HG03196 (cell line): ENCODE measurements around the gene C1orf159.

Experiments
- ATAC-seq: cut with Tn5 transposase; IDR thresholded peaks from one replicate; pipeline ENCODE4 v1.9.1; 2021; ENCODE audit not compliant: unreplicated experiment

The C1orf159 gene

GRCh38 chr1:1054971-1055370 lies 60.9 kb downstream of the C1orf159 start:
- ATAC-seq: no peak

GRCh38 chr1:1054099-1054700 lies 61.7 kb downstream of the C1orf159 start:
- no peak for ATAC-seq

- ATAC-seq: no peak
Measured at GRCh38 chr1:1053682-1054081, 62.2 kb downstream of the C1orf159 start.

GRCh38 chr1:1053022-1053421 lies 62.9 kb downstream of the C1orf159 start:
- ATAC-seq: no peak

DNA sequence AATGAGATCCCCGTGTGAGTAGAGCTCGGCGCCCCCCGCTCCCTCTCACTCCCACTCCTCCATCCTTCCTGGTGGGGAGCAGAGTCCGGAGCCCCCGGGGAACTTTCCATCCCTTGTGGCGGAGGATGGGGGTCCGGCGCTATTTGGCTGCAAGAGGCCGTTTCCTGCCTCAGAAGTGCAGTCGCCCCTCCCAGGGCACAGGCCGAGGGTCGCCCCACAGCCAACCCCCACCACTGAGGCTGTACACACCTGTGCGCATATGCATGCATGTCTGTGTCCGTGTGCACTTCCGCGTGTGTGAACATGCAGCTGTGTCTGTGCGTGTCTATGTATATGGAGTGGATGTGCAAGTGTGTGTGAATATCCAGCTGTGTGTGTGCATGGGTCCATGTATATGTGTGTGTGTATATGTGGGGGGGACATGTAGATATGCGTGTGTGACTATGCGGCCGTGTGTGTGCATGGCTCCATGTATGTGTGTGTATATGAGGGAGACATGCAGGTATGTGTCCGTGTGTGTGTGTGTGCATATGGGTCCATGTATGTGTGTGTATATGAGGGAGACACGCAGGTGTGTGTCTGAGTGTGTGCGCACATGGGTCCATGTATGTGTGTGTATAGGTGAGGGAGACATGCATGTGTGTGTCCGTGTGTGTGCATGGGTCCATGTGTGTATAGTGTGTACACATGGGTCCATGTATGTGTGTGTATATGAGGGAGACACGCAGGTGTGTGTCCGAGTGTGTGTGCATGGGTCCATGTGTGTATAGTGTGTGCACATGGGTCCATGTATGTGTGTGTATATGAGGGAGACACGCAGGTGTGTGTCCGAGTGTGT lies 63.7 kb downstream of the C1orf159 start:
- no peak for ATAC-seq

GRCh38 chr1:1051127-1051810 lies 64.6 kb downstream of the C1orf159 start:
- ATAC-seq: no peak

GRCh38 chr1:1050577-1051052 lies 65.3 kb downstream of the C1orf159 start:
- ATAC-seq: no peak

DNA sequence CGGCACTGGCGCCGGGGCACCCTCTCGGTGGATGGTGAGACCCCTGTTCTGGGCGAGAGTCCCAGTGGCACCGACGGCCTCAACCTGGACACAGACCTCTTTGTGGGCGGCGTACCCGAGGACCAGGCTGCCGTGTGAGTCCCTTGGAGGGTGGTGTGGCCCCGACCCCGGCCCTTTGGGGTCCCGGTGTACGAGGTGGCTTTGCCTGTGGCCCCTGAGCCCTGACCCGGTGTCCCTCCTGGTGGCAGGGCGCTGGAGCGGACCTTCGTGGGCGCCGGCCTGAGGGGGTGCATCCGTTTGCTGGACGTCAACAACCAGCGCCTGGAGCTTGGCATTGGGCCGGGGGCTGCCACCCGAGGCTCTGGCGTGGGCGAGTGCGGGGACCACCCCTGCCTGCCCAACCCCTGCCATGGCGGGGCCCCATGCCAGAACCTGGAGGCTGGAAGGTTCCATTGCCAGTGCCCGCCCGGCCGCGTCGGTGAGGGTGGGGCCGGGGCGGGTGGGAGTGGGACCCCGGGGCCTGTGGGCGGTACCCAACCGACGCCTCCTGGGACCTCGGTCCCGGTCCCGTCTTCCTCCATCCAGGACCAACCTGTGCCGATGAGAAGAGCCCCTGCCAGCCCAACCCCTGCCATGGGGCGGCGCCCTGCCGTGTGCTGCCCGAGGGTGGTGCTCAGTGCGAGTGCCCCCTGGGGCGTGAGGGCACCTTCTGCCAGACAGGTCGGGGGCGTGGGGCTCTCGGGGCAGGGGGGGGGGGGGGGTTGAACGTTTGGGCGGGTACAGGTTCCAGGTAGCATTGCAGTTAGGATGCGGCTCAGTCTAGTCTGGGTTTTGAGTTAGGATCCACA lies 66.3 kb downstream of the C1orf159 start:
- no peak for ATAC-seq

GRCh38 chr1:1048765-1049164 lies 67.1 kb downstream of the C1orf159 start:
- ATAC-seq: no peak

DNA sequence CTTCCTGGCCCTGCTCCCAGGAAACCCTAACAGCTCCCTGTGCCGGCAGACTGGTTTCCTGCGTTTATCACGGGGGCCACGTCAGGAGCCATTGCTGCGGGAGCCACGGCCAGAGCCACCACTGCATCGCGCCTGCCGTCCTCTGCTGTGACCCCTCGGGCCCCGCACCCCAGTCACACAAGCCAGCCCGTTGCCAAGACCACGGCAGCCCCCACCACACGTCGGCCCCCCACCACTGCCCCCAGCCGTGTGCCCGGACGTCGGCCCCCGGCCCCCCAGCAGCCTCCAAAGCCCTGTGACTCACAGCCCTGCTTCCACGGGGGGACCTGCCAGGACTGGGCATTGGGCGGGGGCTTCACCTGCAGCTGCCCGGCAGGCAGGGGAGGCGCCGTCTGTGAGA lies 67.9 kb downstream of the C1orf159 start:
- no peak for ATAC-seq

- no peak for ATAC-seq
Measured at GRCh38 chr1:1047407-1047806, 68.5 kb downstream of the C1orf159 start.

DNA sequence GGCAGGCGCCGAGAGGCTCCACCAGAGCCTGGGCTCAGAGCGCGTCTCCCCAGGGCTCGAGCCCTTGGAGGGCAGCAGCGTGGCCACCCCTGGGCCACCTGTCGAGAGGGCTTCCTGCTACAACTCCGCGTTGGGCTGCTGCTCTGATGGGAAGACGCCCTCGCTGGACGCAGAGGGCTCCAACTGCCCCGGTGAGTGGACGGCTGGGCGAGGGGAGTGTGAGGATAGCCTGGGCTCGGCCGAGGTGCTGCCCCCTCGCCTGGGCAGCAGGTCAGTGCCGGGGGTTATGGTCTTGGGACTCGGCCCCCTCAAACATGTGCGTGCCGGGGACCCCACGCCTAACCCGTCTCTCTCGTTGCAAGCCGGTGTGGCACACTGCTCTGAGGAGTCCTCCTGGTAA lies 69.1 kb downstream of the C1orf159 start:
- no peak for ATAC-seq

DNA sequence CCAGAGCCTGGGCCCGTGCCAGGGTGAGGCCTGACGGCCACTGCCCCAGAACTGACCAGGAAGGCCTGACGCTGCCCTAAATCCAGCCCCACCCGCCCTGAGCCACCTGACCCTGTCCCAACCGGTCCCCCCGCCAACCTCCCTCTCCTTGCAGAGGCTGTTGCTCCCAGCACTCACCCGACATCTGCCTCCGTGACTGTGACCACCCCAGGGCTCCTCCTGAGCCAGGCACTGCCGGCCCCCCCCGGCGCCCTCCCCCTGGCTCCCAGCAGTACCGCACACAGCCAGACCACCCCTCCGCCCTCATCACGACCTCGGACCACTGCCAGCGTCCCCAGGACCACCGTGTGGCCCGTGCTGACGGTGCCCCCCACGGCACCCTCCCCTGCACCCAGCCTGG lies 69.6 kb downstream of the C1orf159 start:
- no peak for ATAC-seq

DNA sequence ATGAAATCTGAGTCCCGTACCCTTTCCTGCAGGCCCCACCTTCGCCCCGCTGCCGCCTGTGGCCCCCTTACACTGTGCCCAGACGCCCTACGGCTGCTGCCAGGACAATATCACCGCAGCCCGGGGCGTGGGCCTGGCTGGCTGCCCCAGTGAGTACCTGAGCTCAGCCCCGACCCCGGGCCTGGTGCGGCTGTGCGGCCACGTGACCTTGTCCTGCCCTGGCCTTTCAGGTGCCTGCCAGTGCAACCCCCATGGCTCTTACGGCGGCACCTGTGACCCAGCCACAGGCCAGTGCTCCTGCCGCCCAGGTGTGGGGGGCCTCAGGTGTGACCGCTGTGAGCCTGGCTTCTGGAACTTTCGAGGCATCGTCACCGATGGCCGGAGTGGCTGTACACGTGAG lies 70.8 kb downstream of the C1orf159 start:
- no peak for ATAC-seq

DNA sequence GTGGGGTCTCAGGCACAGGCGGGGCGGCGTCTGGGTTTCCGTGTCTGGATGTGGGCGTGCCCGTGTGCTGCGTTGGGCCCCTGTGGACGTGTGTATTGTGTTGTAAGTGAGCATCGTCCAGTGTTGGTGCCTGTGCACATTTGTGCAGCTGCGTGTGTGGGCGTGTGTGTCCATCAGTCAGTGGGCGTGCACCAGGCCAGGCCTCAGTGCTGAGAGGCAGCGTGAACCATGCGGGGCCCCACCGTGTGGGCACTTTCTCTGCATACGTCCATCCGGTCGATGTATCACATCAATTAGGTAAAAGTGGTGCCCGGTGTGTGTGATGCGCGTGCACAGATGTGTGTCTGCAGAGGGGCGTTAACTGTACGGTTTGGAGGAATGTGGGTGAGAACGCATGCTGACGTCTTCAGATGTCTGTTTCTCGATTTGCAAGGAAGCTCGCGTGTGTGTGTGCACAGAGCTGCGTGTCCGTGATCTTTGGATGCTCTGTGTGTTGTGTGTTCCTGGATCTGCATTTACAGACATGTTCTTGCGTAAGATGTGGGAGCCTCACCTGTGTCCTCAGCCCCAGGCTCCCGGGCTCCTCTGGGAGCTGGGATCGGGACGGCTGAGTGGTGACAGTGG lies 71.3 kb downstream of the C1orf159 start:
- no peak for ATAC-seq

DNA sequence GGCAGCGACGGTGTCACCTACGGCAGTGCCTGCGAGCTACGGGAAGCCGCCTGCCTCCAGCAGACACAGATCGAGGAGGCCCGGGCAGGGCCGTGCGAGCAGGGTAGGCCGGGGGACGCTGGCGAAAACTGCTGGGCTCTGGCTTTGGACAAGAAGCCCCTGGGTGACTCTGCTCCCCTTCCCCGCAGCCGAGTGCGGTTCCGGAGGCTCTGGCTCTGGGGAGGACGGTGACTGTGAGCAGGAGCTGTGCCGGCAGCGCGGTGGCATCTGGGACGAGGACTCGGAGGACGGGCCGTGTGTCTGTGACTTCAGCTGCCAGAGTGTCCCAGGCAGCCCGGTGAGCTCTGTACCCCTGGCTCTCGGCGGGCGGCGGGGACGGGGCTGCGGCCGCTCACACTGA lies 72.0 kb downstream of the C1orf159 start:
- ATAC-seq: no peak

GRCh38 chr1:1043411-1043810 lies 72.5 kb downstream of the C1orf159 start:
- no peak for ATAC-seq

DNA sequence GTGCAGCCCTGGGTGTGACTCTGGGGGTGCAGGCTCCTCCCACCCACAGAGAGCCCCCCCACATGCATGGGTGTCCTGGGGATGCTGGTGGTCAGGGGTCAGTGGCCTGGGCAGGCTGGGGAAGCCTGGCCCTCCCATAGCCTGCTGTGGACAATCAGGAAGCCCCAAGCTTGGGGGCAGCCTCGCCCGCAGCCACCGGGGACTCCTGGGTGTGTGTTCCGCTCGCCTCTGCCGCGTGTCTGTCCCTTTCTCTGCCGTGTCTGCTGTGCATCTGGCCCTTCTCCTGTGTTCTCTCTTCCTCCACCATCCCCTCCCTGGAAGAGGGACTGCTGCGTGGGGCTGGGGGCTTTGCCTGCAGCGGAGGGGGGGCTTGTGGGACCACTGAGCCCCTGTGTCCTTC lies 73.1 kb downstream of the C1orf159 start:
- ATAC-seq: no peak

DNA sequence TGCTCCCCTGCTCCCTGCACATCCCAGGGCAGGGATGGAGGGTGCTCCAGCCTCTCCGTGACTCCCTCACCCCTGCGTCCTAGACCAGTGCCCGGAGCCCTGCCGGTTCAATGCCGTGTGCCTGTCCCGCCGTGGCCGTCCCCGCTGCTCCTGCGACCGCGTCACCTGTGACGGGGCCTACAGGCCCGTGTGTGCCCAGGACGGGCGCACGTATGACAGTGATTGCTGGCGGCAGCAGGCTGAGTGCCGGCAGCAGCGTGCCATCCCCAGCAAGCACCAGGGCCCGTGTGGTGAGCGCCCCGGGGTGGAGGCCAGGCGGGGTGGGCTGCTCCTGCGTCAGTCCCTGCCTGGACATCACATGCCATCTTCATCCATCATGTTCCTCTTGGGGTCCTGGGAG lies 74.0 kb downstream of the C1orf159 start:
- ATAC-seq: no peak

GRCh38 chr1:1041092-1041523 lies 74.8 kb downstream of the C1orf159 start:
- no peak for ATAC-seq
